Umbilical cord (tissue), 2 donors: ENCODE data around the gene RERE. TPM values are rescaled to one million over a fixed set of nuclear protein-coding genes. Genes with fewer than 3 reads are reported as not detected.

Experiments used
- DNase-seq: peaks from one replicate; pipeline ENCODE4 v3.0.0-alpha.2; 2015; ENCODE audit warnings: low spot score
- total RNA-seq: library from RNA; depleted of rRNA; stranded (reverse); fragments of >200 nt; gene quantifications from one replicate; pipeline ENCODE4 v1.2.3, GENCODE V29; 2014; ENCODE audit warnings: low replicate concordance; ENCODE audit not compliant: insufficient read depth

Gene RERE
- total RNA-seq, 1 donor from 2014 or later = 73.9 TPM

GRCh38 chr1:8365661-8366362 is 451.6 kb downstream of the RERE start:
- DNase-seq = no peak

GRCh38 chr1:8364528-8365442 is 452.7 kb downstream of the RERE start:
- DNase-seq = no peak

GRCh38 chr1:8363767-8364301 is 453.6 kb downstream of the RERE start:
- no peak for DNase-seq

- no peak for DNase-seq
These were observed 454.2 kb downstream of the RERE start for GRCh38 chr1:8363186-8363766.

- no peak for DNase-seq
These were observed 454.7 kb downstream of the RERE start for GRCh38 chr1:8362701-8363101.

- no peak for DNase-seq
These were observed 456.1 kb downstream of the RERE start for GRCh38 chr1:8361198-8361849.

- DNase-seq = no peak
These were observed 456.8 kb downstream of the RERE start for GRCh38 chr1:8360493-8361197.

- DNase-seq = no peak
These were observed 457.6 kb downstream of the RERE start for GRCh38 chr1:8359617-8360481.

- DNase-seq = no peak
These were observed 458.4 kb downstream of the RERE start for GRCh38 chr1:8358897-8359616.

GRCh38 chr1:8358241-8358896 is 459.1 kb downstream of the RERE start:
- no peak for DNase-seq

GRCh38 chr1:8357329-8358101 is 459.9 kb downstream of the RERE start:
- no peak for DNase-seq

GRCh38 chr1:8356256-8357209 is 460.9 kb downstream of the RERE start:
- DNase-seq = no peak

- no peak for DNase-seq
These were observed 461.8 kb downstream of the RERE start for GRCh38 chr1:8355439-8356255.

- no peak for DNase-seq
These were observed 463.4 kb downstream of the RERE start for GRCh38 chr1:8354038-8354437.

GRCh38 chr1:8352886-8353785 is 464.3 kb downstream of the RERE start:
- no peak for DNase-seq
